Measurements from ENCODE around the gene COL5A1. TPM values are rescaled to one million over a fixed set of nuclear protein-coding genes. Genes with fewer than 3 reads are reported as not detected.

Gene COL5A1
- total RNA-seq, 1 donor = 0.21 TPM

DNA sequence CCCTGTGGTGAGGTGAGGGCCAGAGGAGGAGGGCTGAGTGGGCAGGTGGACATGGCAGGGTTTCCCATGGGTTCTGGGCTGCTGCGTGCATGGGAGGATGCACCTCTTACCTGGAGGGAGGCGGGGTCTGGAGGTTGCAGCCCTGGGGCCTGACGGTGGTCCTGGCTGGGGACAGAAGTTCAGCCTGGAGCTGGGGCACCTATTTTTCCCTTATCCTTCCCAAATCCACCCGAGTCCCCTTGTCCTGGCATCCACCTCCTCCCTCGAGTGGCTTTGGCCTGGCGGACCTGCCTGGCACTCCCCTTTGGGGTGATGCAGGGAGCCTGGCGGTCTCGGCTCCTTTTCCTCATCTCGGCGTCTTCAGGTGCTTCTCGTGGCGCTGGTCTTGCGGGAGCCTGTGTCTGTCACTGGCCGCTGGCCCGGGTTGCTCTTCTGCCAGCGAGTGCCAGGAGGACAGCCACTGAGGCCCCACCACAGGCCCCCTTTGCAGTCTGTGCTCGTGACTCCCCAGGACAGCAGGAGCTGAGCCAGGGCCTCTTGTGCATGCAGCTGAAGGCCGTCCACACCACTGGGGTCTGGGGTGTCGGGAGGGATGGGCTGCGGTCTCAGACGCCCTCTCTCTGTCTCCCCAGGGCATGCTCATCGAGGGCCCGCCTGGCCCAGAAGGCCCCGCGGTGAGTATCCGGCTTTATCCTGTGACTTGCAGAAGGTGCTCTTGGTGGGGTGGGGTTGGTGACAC, 96.4 kb downstream of the COL5A1 start:
- Histone ChIP-seq H3K4me1 (ENCODE audit: insufficient read depth, low read length) (no peaks in the 10 kb centered on the region), H3K9me3 (ENCODE audit: low read depth, low read length) (no peaks in the 10 kb centered on the region), H3K27me3 (ENCODE audit: insufficient read depth, low read length) (no peaks in the 10 kb centered on the region), H3K4me3 (ENCODE audit: low read length) (no peak overlapping the region)

DNA sequence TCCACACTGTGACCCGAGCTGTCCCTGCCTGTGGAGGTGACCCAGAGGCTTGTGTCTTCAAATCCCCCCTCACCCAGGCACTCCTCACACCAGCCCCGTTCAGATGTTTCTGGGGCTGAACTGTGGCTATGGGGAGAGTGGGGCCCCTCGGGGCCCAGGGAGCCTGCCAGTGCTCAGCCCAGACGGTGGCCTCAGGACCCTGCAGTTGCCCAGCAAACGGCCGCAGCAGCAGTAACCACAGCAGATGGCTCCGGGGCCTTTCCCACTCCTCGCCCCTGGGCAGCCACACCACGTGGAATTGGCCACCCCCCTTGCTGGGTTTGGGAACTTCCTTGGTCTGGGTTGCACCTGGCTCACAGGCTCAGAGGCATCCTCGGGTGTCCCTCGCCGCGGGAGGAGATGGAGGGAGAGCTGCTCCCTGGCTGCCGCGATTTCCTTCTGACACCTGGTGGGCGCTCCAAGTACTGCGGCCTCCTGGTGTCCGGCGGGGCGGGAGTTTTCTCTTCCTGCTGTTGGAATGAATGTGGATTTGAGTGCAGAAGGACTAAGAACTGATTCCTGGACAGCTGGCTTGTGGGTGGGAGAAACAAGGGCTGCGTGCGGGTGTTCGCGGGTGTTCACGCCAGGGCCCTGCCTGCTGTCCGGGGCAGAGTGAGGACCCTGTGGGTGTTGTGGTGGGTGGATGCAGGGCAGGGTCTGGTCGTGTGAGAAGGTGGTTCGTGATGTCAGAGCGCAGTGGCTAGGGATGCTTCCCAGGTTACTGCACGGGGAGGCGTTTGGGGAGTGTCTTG, 97.5 kb downstream of the COL5A1 start:
- Histone ChIP-seq H3K4me1 (ENCODE audit: insufficient read depth, low read length) (no peaks in the 10 kb centered on the region), H3K9me3 (ENCODE audit: low read depth, low read length) (no peaks in the 10 kb centered on the region), H3K4me3 (ENCODE audit: low read length) (no peak overlapping the region), H3K27me3 (ENCODE audit: insufficient read depth, low read length) (no peaks in the 10 kb centered on the region)

DNA sequence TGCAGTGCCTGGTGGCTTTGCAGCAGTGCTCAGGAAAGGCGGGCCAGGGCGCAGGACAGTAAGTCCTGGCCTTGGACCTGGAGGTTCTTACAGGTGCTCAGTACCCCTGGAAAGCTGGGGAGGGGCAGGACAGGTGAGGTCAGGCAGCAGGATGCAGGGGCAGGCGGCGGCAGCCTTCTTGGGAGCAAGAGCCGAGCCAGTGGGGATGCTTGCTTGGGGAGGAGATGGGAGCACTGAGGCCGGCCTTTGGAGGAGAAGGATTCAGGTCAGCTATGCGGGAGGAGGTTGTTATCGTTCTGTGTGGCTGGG, 98.0 kb downstream of the COL5A1 start:
- Histone ChIP-seq H3K27me3 (ENCODE audit: insufficient read depth, low read length) (no peaks in the 10 kb centered on the region), H3K9me3 (ENCODE audit: low read depth, low read length) (no peaks in the 10 kb centered on the region), H3K4me1 (ENCODE audit: insufficient read depth, low read length) (no peaks in the 10 kb centered on the region), H3K4me3 (ENCODE audit: low read length) (no peak overlapping the region)

DNA sequence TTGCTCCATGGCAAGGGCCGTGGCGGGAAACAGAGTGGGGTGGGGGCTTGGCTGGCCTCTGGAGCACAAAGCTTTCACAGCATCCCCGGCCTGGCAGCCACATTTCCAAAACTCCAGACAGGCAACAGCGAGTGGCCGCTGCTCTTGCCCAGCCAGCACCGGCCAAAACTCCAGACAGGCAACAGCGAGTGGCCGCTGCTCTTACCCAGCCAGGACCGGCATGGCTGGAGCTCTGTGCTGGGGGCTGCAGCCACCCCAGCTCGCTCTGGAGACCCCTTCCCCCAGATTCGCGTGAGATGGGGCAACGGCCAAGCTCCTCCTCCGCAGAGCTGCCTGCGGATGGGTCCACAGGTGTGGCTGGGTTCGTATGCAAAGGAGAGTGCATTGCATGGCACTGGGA, 98.5 kb downstream of the COL5A1 start:
- Histone ChIP-seq H3K9me3 (ENCODE audit: low read depth, low read length) (no peaks in the 10 kb centered on the region), H3K27me3 (ENCODE audit: insufficient read depth, low read length) (no peaks in the 10 kb centered on the region), H3K4me1 (ENCODE audit: insufficient read depth, low read length) (no peaks in the 10 kb centered on the region), H3K4me3 (ENCODE audit: low read length) (no peak overlapping the region)

DNA sequence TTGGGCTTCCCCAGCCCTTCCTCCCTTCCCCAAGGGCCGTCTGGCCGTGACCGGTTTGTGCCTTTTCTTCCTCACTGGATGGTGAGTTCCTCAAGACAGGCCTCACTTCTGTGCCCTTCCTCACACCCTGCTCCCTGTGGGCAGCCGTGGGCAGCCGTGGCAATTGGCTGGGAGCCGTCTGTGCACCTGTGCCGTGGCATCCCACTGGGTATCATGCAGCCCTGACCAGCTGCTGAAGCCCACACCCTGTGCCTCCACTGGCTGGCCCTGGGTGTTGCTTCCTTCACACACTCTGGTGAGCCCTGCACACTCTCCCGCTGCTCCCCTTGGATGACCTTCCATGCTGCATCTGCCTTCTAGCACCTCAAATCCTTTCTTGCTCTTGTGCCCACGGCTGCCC, 100.2 kb downstream of the COL5A1 start:
- Histone ChIP-seq H3K9me3 (ENCODE audit: low read depth, low read length) (no peaks in the 10 kb centered on the region), H3K4me1 (ENCODE audit: insufficient read depth, low read length) (no peaks in the 10 kb centered on the region), H3K27me3 (ENCODE audit: insufficient read depth, low read length) (no peaks in the 10 kb centered on the region), H3K4me3 (ENCODE audit: low read length) (no peak overlapping the region)

DNA sequence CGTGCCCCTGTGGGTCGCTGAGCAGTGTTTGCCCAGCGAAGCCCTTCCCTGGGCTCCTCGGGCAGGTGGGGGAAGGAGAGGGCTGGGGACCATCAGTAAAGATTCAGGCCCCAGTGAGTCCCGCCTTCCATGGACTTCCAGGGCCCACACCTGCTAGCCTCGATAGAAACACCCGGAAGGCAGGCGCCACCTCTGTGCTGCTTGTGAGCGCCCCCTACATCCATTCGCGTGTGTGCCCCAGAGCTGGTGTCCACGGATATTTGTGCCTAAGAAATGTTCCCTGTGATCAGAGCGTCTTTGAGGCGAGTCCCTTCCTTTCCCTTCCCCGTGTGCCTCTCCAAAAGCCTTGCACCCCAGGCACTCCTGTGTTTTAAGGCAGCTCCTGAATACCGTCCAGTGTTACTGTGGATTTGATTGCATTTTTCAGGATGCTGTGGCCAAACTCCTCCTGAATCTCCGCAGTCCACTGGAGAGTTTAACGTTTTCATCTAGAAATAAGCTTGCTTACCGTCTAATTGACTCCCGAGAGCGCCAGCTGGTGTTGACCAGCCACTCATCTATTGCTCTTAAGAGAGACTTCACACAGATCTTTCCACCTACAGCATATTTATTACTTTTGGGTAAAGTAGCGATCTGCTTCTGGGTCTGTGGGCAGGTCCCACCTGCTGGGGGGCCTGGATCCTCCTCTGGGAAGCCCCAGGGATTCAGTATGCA, 101.4 kb downstream of the COL5A1 start:
- Histone ChIP-seq H3K9me3 (ENCODE audit: low read depth, low read length) (peaks cover 5% of the 10 kb centered on the region), H3K4me1 (ENCODE audit: insufficient read depth, low read length) (no peaks in the 10 kb centered on the region), H3K27me3 (ENCODE audit: insufficient read depth, low read length) (no peaks in the 10 kb centered on the region), H3K4me3 (ENCODE audit: low read length) (no peak overlapping the region)

DNA sequence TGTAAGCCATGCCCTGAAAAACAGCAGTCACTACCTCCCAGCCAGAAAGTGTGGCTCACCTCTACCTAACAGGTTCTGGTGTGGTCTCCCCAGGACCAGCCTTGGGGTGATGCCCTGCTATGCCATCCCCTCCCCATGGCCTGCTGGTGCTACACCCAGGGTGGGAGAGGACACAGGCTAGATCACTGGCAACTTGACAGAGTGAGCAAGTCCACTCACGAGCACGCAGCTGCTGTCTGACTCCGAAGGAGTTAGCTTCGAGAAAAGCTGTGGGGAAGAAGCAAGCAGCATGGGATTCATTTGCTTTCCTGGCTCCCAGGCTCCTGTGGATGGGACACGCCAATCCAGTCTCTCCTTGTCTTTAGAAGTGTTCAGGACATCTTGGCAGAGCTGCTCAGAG, 102.2 kb downstream of the COL5A1 start:
- Histone ChIP-seq H3K4me3 (ENCODE audit: low read length) (no peak overlapping the region), H3K4me1 (ENCODE audit: insufficient read depth, low read length) (no peaks in the 10 kb centered on the region), H3K27me3 (ENCODE audit: insufficient read depth, low read length) (no peaks in the 10 kb centered on the region), H3K9me3 (ENCODE audit: low read depth, low read length) (peaks cover 7% of the 10 kb centered on the region)

DNA sequence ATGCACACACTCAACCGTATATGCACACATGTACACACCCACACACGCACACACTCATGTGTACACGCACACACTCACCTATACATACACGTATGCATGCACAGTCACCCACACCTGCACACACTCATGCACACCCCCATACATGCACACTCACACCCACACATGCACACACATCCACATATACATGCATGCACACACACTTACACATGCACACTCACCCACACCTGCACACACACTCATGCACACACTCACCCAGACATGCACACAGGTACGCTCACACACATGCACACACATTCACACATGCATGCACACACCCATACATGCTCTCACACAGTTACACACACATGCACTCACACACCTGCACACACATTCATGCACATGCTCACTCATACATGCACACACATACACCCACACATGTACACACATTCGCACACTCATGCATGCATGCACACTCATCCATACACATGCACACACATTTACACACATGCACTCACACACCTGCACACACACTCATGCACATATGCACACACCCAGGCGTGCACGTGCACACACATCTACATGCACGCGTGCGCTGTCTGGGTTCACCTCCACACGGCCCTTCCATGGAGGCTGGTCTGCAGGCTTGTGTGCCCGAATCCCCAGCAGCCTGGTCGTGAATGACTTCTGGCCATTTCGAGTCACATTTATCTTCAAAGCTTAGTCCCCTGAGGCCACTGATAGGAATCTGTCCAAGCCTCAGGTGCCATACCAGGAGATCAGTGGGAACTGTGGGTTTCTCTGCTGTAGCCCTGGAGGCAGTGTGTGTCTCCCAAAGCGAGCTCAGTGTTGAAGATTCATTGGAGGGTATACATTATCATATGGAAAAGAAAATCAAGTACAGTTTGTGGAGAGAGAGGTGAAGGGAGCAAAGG, 103.0 kb downstream of the COL5A1 start:
- peaks cover 7% of the 10 kb centered on the region for H3K9me3 ChIP-seq (ENCODE audit: low read depth, low read length)
- H3K27me3 ChIP-seq (ENCODE audit: insufficient read depth, low read length) = no peaks in the 10 kb centered on the region
- no peaks in the 10 kb centered on the region for H3K4me1 ChIP-seq (ENCODE audit: insufficient read depth, low read length)

DNA sequence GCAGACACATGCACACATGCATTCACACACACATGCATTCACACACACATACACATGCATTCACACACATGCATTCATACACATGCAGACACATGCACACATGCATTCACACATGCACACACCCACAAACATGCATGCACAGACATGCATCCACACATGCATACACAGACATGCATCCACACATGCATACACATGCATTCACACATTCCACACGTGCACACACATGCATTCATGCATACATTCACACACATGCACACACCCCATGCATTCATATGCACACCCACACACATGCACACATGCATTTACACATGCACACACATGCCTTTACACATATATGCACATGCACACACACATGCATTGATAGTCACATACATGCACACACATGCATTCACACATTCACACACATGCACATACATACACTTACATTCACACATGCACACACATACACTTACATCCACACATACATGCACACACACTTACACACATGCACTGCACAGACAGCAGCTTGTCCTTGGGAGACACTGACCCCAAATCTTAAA, 106.4 kb downstream of the COL5A1 start:
- Histone ChIP-seq H3K9me3 (ENCODE audit: low read depth, low read length) (peaks cover 7% of the 10 kb centered on the region), H3K27me3 (ENCODE audit: insufficient read depth, low read length) (no peaks in the 10 kb centered on the region), H3K4me3 (ENCODE audit: low read length) (no peak overlapping the region), H3K4me1 (ENCODE audit: insufficient read depth, low read length) (no peaks in the 10 kb centered on the region)

More for the DNA sequence above, 103.0 kb downstream of the COL5A1 start:
- H3K4me3 ChIP-seq (ENCODE audit: low read length) = no peak overlapping the region

DNA sequence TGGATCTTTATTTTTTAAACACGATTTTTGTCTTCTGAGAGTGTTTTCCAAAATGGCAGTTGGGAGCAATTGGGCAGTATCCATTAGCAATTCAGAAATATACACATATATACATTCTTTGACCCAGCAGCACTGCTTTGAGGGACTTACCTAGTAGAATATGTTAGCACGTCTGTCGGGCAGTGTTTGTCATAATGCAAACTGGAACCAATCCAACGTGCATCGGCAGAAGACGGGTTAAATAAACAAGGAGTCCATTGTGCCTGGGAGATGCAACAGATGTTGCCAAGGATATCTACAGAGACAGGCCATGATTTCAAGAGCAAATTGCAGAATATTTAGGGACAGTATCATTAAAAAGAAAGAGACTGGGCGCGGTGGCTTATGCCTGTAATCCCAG, 107.0 kb downstream of the COL5A1 start:
- H3K27me3 ChIP-seq (ENCODE audit: insufficient read depth, low read length) = no peaks in the 10 kb centered on the region
- H3K4me3 ChIP-seq (ENCODE audit: low read length) = no peak overlapping the region
- peaks cover 7% of the 10 kb centered on the region for H3K9me3 ChIP-seq (ENCODE audit: low read depth, low read length)
- no peaks in the 10 kb centered on the region for H3K4me1 ChIP-seq (ENCODE audit: insufficient read depth, low read length)

DNA sequence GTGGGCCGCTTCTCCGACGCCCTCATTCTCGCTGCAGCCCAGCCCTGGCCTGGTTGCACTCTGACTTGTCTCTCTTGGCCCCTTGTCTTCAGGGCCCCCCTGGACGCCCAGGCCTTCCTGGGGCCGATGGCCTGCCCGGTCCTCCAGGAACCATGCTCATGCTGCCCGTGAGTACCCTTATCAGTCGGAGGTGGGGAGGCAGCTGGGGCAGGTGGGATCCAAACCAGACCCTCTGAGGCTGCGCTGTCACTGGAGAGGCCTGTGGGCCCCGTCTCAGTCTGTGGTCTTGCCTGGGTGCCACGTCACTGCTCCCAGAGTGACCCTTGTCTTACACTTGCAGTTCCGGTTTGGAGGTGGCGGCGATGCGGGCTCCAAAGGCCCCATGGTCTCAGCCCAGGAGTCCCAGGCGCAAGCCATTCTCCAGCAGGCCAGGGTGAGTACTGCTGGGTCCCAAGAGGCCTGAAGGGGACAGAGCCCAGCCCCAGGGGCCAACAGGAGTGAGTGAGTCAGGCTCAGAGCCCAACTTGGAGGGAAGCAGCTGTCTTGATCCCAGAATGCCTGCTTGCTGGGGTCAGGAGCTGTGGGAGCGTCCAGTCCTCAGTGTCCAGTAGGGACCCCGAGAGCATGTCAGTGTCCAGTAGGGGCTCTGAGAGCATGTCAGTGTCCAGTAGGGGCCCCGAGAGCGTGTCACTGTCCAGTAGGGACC, 109.0 kb downstream of the COL5A1 start:
- H3K4me3 ChIP-seq (ENCODE audit: low read length) = no peak overlapping the region
- no peaks in the 10 kb centered on the region for H3K4me1 ChIP-seq (ENCODE audit: insufficient read depth, low read length)
- H3K27me3 ChIP-seq (ENCODE audit: insufficient read depth, low read length) = no peaks in the 10 kb centered on the region
- peaks cover 7% of the 10 kb centered on the region for H3K9me3 ChIP-seq (ENCODE audit: low read depth, low read length)

DNA sequence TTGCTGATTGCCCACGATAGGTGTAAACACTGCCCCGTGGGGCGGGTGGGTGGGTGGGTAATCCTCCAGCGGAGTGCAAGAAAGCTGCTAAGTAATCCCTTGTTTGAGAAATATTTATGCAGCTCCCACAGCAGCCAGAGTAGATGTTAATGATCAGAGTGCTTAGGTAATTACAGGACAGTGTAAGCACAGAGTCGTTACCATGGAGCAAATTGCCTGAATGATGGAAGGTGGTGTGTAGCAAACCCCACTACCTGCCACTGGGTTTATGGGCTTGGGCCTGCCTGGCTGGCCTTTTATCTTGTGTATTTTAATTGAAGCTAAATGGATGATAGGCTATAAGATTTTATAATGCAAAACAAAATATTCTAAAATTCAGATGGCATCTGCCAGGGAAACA, 110.0 kb downstream of the COL5A1 start:
- Histone ChIP-seq H3K4me3 (ENCODE audit: low read length) (no peak overlapping the region), H3K9me3 (ENCODE audit: low read depth, low read length) (peaks cover 7% of the 10 kb centered on the region), H3K4me1 (ENCODE audit: insufficient read depth, low read length) (no peaks in the 10 kb centered on the region), H3K27me3 (ENCODE audit: insufficient read depth, low read length) (no peaks in the 10 kb centered on the region)

DNA sequence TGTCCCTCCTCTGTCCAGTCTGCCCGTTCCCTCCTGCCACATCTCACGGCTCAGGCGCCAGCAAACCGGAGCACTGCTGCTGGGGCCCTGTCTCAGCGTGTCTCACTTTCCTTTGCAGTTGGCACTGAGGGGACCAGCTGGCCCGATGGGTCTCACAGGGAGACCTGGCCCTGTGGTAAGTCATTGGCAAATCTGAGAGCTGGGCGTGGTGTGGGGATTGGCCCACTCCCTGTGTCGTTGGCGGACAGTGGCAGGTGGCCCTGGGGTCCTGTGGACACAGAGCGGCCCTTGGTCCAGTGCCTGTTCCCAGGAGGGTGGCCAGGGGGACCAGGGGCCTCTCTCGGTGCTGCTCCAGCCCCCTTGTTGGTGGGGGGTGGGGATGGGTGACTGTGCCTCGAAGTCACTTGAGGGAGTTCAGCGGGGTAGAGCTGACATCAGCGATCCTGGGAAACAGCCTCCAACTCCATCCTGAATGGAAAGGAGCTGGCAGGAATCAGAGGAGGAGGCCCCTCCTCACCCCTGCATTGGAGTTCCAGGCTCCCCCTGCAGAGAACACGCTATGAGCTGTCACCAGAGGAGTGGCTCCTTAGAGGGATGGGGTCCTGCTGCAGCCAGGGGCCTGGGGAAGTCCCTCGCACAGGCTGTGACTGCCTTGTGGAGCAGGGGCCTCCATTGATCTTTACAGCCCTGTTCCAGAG, 111.0 kb downstream of the COL5A1 start:
- H3K4me1 ChIP-seq (ENCODE audit: insufficient read depth, low read length) = no peaks in the 10 kb centered on the region
- no peak overlapping the region for H3K4me3 ChIP-seq (ENCODE audit: low read length)
- peaks cover 5% of the 10 kb centered on the region for H3K9me3 ChIP-seq (ENCODE audit: low read depth, low read length)
- no peaks in the 10 kb centered on the region for H3K27me3 ChIP-seq (ENCODE audit: insufficient read depth, low read length)

All from mononuclear cell (primary cell).